NCI-H146 (cell line): Measurements from ENCODE around the gene GHITM.
"Not testable (repeated sequence)": the region's sequence is repeated elsewhere in the genome, so short reads cannot be mapped to it uniquely, and the experiment has no call there.

ENCODE experiments used
- DNase-seq: peaks from one replicate; lab custom pipeline; 2025; lab: John Stamatoyannopoulos, UW

GHITM gene

GRCh38 chr10:84147347-84147746 lies 8.0 kb downstream of the GHITM start:
- no peak for DNase-seq

GRCh38 chr10:84148006-84148597 lies 8.8 kb downstream of the GHITM start:
- peak; percentile 29 for DNase-seq

DNA sequence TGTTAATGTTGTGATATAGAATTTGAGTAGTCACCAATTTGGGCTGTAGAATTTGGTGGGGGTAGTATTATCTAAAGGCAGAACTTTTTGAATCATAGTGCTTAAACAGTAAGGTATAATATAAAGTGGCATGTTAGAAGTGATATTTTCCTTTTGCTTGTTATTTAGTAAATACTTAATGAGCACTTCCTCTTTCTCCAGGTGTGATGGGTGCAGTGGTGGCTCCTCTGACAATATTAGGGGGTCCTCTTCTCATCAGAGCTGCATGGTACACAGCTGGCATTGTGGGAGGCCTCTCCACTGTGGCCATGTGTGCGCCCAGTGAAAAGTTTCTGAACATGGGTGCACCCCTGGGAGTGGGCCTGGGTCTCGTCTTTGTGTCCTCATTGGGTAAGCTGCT lies 10.5 kb downstream of the GHITM start:
- no peak for DNase-seq

GRCh38 chr10:84152769-84153168 lies 13.5 kb downstream of the GHITM start:
- no peak for DNase-seq

DNA sequence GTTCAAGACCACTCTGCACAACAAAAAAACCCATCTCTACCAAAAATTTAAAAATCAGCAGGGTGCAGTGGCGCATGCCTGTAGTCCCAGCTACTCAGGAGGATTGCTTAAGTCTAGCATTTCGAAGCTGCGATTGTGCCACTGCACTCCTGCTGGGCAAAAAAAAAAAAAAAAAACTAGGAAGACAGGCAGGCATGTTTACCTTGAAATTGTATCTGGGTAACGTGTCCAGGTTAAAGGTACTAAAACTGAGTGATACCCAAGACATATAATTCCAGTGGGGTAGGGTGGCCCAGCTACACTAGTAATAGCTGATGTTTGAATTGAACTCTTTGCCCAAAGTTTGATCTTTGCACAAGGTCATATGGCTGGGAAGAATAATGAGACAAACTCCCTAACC lies 16.2 kb downstream of the GHITM start:
- peak; percentile 10 for DNase-seq

DNA sequence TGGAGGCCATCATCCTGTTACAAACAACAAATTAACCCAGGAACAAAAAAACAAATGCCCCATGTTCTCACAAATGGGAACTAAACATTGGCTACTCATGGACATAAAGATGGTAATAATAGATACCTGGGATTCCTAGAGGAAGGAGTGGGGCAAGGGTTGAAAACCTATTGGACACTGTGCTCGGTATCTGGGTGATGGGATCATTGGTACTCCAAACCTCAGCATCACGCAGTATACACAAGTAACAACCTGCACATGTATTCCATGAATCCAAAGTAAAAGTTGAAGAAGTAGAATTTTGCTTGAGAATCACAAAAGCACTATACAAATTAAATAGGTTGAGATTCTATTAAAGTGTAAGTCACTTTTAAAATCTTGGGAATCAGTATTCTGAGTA lies 16.7 kb downstream of the GHITM start:
- no peak for DNase-seq

DNA sequence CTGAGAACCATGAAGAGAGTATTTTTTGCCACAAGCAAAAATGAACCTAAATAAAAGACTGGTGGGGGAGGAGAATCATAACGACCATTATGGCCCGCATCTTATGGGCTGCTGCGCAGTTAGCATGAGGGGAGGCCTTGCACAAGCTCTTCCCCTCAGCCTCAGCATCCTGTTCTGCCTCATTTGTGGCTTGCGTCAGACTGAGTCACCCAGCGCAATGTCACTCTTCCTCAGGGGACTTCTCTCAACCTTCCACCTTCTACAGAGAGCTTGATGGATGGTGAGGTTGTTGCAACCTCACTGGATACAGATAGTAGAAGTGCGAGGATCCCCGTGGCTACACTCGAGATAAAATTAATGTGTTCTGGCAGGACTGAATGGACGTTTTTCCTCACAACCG lies 17.5 kb downstream of the GHITM start:
- DNase-seq: no peak

- DNase-seq: no peak
Observed at GRCh38 chr10:84158061-84158460, 18.8 kb downstream of the GHITM start.

- DNase-seq: no peak
Observed at GRCh38 chr10:84158550-84158949, 19.2 kb downstream of the GHITM start.

GRCh38 chr10:84159076-84159685 lies 19.9 kb downstream of the GHITM start:
- no peak for DNase-seq

- DNase-seq: no peak
Observed at GRCh38 chr10:84160663-84161362, 21.5 kb downstream of the GHITM start.

DNA sequence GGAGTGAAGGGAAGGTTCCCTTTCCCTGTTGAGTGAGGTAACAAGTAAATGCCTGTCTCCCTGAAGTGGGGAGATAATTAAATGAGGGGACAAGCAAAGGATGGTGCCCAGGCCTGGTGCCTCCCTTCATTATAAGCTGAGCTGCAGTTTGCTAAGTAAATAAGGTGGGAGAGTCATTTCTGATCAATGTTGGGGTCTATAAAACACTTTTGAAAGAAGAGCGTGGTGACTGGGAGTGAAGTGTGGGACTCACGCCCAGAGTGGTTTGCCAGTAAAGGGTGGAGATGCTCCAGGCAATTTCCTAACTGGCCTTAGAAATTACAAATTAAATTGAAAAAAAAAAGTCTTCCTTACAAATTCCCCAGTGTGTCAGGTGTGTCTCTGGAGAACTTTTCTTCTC lies 24.7 kb downstream of the GHITM start:
- no peak for DNase-seq

GRCh38 chr10:84164442-84164841 lies 25.1 kb downstream of the GHITM start:
- no peak for DNase-seq

- DNase-seq: no peak
Observed at GRCh38 chr10:84166620-84167288, 27.4 kb downstream of the GHITM start.

DNA sequence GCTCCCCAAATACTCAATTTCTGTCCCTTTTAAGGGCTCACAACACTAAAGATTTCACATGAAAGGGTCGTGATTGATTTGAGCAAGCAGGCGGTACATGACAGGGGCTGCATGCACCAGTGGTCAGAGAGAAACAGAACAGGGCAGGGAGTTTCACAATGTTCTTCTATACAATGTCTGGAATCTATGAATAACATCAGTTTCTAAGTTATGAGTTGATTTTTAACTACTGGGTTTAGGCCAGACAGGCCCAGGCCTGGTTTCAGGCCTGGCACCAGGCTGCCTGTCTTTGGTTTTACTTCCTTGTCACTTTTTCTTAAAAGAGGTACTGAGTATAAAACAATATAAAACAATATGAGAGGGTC lies 28.0 kb downstream of the GHITM start:
- not testable (repeated sequence) for DNase-seq

DNA sequence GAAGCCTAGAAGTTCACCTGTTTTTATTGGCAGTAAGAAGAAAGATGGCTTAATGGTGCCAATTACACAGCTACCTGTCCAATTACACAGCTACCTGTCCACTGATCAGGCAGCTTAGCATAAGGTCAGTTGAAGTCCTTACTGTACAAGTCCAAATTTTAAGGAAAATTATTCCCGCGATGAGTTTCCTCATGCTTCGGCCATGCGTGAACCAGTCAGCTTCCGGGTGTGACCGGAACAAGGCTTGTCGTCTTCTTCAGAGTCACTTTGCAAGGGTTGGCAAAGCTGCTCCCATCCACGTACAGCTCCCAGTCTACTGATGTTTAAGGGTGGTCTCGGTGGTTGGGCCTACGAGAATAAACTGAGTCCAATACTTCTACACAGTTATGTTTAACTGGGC lies 29.1 kb downstream of the GHITM start:
- DNase-seq: not testable (repeated sequence)

DNA sequence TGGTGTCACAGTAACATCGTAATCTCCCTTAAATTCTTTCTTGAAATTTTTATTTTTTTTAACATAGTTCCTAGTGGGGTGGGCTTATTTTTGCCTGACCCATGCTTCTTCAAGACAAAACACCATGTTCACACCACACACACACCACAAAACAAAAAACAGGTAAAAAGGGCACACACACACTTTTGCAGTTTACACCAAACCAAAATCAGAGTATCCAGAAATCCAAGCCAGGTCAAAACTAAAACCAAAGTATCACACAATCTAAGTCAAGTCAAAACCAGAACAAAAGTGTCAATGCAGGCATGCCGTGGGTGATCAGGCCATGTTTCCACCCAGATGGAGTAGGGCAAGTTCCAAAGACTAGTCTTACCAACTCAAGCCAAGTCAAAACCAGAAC lies 31.9 kb downstream of the GHITM start:
- DNase-seq: not testable (repeated sequence)

DNA sequence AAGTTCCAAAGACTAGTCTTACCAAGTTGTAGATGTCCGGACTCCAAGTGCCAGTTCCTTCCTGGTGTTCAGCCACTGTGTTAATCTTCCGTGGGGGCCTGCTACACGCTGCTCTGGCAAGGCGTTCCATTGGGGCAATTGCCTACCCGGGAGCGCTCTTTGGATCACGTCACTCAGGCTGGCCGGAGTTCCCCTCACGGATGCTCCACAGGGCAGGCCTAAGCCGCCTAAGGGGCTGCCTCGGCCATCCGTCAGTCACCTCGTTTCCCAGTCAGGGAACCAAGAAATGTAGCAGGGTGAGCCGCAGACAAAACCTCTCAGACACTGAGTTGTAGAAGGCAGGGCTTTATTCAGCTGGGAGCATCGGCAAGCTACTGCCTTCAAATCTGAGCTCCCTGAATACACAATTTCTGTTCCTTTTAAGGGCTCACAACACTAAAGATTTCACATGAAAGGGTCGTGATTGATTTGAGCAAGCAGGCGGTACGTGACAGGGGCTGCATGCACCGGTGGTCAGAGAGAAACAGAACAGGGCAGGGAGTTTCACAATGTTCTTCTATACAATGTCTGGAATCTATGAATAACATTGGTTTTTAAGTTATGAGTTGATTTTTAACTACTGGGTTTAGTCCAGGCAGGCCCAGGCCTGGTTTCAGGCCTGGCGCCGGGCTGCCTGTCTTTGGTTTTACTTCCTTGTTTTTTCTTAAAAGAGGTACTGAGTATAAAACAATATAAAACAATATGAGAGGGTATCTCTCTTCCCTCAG lies 32.6 kb downstream of the GHITM start:
- DNase-seq: not testable (repeated sequence)

- no peak for DNase-seq
Observed at GRCh38 chr10:84172467-84173356, 33.4 kb downstream of the GHITM start.

GRCh38 chr10:84173501-84173929 lies 34.2 kb downstream of the GHITM start, which contains the start of gene GPR15LG:
Gene GPR15LG, plus strand, starts transcription at chr10:84173801. Its CDS starts 51 bp downstream, at chr10:84173852.
- no peak for DNase-seq

DNA sequence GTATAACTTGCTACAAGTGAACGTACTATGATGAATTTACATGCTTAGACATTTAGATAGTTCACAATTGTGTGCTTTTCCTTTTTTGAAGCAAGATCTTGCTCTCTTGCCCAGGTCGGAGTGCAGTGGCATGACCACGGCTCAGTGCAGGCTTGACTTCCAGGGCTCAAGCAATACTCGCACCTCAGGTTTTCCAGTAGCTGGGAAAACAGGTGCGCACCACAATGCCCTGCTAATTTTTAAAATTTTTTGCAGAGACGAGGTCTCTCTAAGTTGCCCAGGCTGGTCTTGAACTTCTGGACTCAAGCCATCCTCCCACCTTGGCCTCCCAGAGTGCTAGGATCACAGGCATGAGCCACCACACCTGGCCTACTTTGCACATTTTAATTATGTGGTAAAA lies 36.1 kb downstream of the GHITM start:
- DNase-seq: no peak
